ENCODE measurements around the gene GPR31. TPM values are rescaled to one million over a fixed set of nuclear protein-coding genes. Genes with fewer than 3 reads are reported as not detected.

Gene GPR31
- polyA plus RNA-seq, 3 donors, result not detected

DNA sequence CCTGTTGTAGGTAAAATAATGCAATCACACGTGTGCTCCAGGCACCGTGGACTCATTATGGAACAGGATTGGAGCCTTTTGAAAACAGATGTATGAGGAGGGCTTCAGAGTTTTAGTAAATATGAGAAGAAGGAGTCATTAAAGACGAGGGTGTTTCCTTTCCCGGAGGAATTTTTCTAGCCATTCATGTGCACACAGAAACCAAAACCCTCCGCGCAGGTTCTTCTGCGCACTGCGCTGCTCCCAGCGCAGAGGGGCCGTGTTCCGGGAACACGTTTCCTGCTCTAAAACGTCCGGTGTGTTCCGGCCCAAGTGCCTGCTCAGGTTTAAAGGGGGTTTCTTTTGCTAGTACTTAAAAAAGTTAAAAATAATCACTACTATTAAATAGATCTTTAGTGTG lies 11.6 kb downstream of the GPR31 start:
- no peaks in the 10 kb centered on the region for H3K36me3 Mint-ChIP-seq
- H3K4me1 Mint-ChIP-seq, result peaks cover 17% of the 10 kb centered on the region
- peaks cover 0 to 4% (median 0%) of the 10 kb centered on the region in 7 donors for H3K9me3 Mint-ChIP-seq
- TF ChIP-seq, protein P1, sequence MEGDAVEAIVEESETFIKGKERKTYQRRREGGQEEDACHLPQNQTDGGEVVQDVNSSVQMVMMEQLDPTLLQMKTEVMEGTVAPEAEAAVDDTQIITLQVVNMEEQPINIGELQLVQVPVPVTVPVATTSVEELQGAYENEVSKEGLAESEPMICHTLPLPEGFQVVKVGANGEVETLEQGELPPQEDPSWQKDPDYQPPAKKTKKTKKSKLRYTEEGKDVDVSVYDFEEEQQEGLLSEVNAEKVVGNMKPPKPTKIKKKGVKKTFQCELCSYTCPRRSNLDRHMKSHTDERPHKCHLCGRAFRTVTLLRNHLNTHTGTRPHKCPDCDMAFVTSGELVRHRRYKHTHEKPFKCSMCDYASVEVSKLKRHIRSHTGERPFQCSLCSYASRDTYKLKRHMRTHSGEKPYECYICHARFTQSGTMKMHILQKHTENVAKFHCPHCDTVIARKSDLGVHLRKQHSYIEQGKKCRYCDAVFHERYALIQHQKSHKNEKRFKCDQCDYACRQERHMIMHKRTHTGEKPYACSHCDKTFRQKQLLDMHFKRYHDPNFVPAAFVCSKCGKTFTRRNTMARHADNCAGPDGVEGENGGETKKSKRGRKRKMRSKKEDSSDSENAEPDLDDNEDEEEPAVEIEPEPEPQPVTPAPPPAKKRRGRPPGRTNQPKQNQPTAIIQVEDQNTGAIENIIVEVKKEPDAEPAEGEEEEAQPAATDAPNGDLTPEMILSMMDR (IDR thresholded peaks at IDR 0.05), result no peak
- no peak overlapping the region for H3K27ac ChIP-seq (ENCODE audit: low read depth in 1 of 2, low read length in 2 of 2)
- intact Hi-C loops (cut with micrococcal nuclease), result loop anchor here in 1 of 2 donors (10.0 kb wide), 2 partner anchors 101 to 151 kb away; partner anchors contain the start of gene CEP43
- H3K4me1 ChIP-seq (ENCODE audit: control insufficient read depth in 1 of 2, insufficient read depth in 2 of 2, low read length in 2 of 2), result peaks cover 0 to 12% of the 10 kb centered on the region in 2 donors
- no peaks in the 10 kb centered on the region for H3K36me3 ChIP-seq (replicated peaks in 1 of 2; ENCODE audit: control insufficient read depth in 1 of 2, insufficient read depth in 2 of 2, low read length in 2 of 2)
- H2AFZ ChIP-seq (ENCODE audit: insufficient read depth, low read depth, low read length, poor library complexity, severe bottlenecking), result peak overlapping the region; percentile 26
- H3K4me3 Mint-ChIP-seq, result peak overlapping the region in 1 of 2 donors; percentile 41
- peak overlapping the region in 1 of 3 experiments; percentile 27 for H3K4me3 ChIP-seq (replicated peaks in 1 of 3; ENCODE audit: low read depth in 2 of 3, low read length in 3 of 3)
- no peaks in the 10 kb centered on the region for H3K79me2 ChIP-seq (ENCODE audit: insufficient read depth, low read length)
- H3K27ac Mint-ChIP-seq, result no peak overlapping the region
- H3K9me3 ChIP-seq (replicated peaks in 1 of 2; ENCODE audit: control insufficient read depth in 1 of 2, insufficient read depth in 1 of 2, low read length in 2 of 2), result no peaks in the 10 kb centered on the region
- peak overlapping the region; percentile 55 for H3K4me2 ChIP-seq (replicated peaks; ENCODE audit: extremely low read depth, low read length, poor library complexity, severe bottlenecking)
- H3K27me3 ChIP-seq (ENCODE audit: control insufficient read depth in 2 of 2, insufficient read depth in 2 of 2, low read length in 2 of 2), result no peaks in the 10 kb centered on the region
- no peaks in the 10 kb centered on the region for H4K20me1 ChIP-seq (ENCODE audit: insufficient read depth, low read length)
- no peak overlapping the region for H3K9ac ChIP-seq (ENCODE audit: insufficient read depth, low read length, poor library complexity, severe bottlenecking)
- no peak for DNase-seq
- H3K27me3 Mint-ChIP-seq (ENCODE audit: low read depth in 3 of 3), result peaks cover 3 to 9% (median 9%) of the 10 kb centered on the region in 3 donors
- 92% methylated on average over 4 of the region's 15 CpGs for WGBS (ENCODE audit: insufficient coverage)

DNA sequence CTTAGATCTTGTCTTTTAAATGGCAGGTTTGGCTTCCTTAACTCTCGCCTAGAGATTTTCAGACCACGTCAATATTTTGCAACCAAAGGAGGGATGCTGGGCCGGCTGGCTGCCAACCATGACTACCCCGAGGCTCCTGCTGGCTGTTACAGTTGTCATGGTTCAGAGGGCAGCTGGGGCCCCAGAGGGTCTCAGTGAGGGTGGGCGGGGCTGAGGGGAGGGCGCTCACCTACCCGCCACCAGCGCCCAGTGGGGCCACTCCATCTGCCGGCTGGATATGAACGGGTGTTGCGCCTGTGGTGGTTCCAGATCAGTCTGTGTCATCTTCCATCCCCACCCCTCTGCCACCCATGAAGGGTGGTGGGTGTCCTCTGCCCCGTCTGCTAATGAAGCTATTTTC lies 12.3 kb downstream of the GPR31 start:
- H3K4me1 Mint-ChIP-seq, result peaks cover 14% of the 10 kb centered on the region
- peaks cover 3 to 9% (median 9%) of the 10 kb centered on the region in 3 donors for H3K27me3 Mint-ChIP-seq (ENCODE audit: low read depth in 3 of 3)
- Histone ChIP-seq H3K9ac (ENCODE audit: insufficient read depth, low read length, poor library complexity, severe bottlenecking) (no peak overlapping the region), H3K9me3 (replicated peaks in 1 of 2; ENCODE audit: control insufficient read depth in 1 of 2, insufficient read depth in 1 of 2, low read length in 2 of 2) (no peaks in the 10 kb centered on the region), H2AFZ (ENCODE audit: insufficient read depth, low read depth, low read length, poor library complexity, severe bottlenecking) (no peak overlapping the region), H3K4me3 (replicated peaks in 1 of 3; ENCODE audit: low read depth in 2 of 3, low read length in 3 of 3) (no peak overlapping the region), H3K4me1 (ENCODE audit: control insufficient read depth in 1 of 2, insufficient read depth in 2 of 2, low read length in 2 of 2) (peaks cover 0 to 12% of the 10 kb centered on the region in 2 donors), H3K79me2 (ENCODE audit: insufficient read depth, low read length) (no peaks in the 10 kb centered on the region), H3K4me2 (replicated peaks; ENCODE audit: extremely low read depth, low read length, poor library complexity, severe bottlenecking) (no peak overlapping the region), H4K20me1 (ENCODE audit: insufficient read depth, low read length) (no peaks in the 10 kb centered on the region), H3K36me3 (replicated peaks in 1 of 2; ENCODE audit: control insufficient read depth in 1 of 2, insufficient read depth in 2 of 2, low read length in 2 of 2) (no peaks in the 10 kb centered on the region), H3K27ac (ENCODE audit: low read depth in 1 of 2, low read length in 2 of 2) (no peak overlapping the region), H3K27me3 (ENCODE audit: control insufficient read depth in 2 of 2, insufficient read depth in 2 of 2, low read length in 2 of 2) (no peaks in the 10 kb centered on the region)
- no peak overlapping the region for H3K27ac Mint-ChIP-seq
- H3K9me3 Mint-ChIP-seq, result peaks cover 0 to 4% (median 0%) of the 10 kb centered on the region in 7 donors
- no peaks in the 10 kb centered on the region for H3K36me3 Mint-ChIP-seq
- intact Hi-C loops (cut with micrococcal nuclease), result loop anchor here in 1 of 2 donors (10.0 kb wide), 2 partner anchors 101 to 151 kb away; partner anchors contain the start of gene CEP43
- 69% methylated on average over 5 of the region's 12 CpGs for WGBS (ENCODE audit: insufficient coverage)
- TF ChIP-seq, protein P1 (IDR thresholded peaks at IDR 0.05), result no peak
- DNase-seq, result no peak
- H3K4me3 Mint-ChIP-seq, result peak overlapping the region in 1 of 2 donors; percentile 39
